Left forelimb (tissue), 1 donor: Measurements from ENCODE around the gene SLC16A6.
"Not testable (repeated sequence)": the region's sequence is repeated elsewhere in the genome, so short reads cannot be mapped to it uniquely, and the experiment has no call there.

ENCODE experiments used
- DNase-seq: peaks from one replicate; pipeline ENCODE4 v3.0.0-alpha.2; 2018; ENCODE audit warnings: low spot score

The SLC16A6 gene

GRCh38 chr17:68290955-68291835 lies at the start of gene SLC16A6, which contains the start of gene ARSG:
SLC16A6 (minus strand) TSS chr17:68291127; CDS start chr17:68278320, 12,807 bp downstream.
ARSG (plus strand) TSS chr17:68291495; CDS start chr17:68307494, 15,999 bp downstream.
- peak; percentile 81 for DNase-seq

- no peak for DNase-seq
Measured at GRCh38 chr17:68334393-68334792, 43.5 kb upstream of the SLC16A6 start.

- DNase-seq, result not testable (repeated sequence)
Measured at GRCh38 chr17:68331932-68332331, 41.0 kb upstream of the SLC16A6 start.

GRCh38 chr17:68329331-68329730 lies 38.4 kb upstream of the SLC16A6 start:
- DNase-seq, result no peak

GRCh38 chr17:68328676-68329075 lies 37.7 kb upstream of the SLC16A6 start:
- DNase-seq, result no peak

GRCh38 chr17:68327823-68328557 lies 37.1 kb upstream of the SLC16A6 start:
- no peak for DNase-seq

- no peak for DNase-seq
Measured at GRCh38 chr17:68326681-68327080, 35.8 kb upstream of the SLC16A6 start.

GRCh38 chr17:68325961-68326360 lies 35.0 kb upstream of the SLC16A6 start:
- no peak for DNase-seq

- no peak for DNase-seq
Measured at GRCh38 chr17:68324654-68325336, 33.9 kb upstream of the SLC16A6 start.

GRCh38 chr17:68324114-68324513 lies 33.2 kb upstream of the SLC16A6 start:
- no peak for DNase-seq

GRCh38 chr17:68322630-68323029 lies 31.7 kb upstream of the SLC16A6 start:
- no peak for DNase-seq

GRCh38 chr17:68321556-68321954 lies 30.6 kb upstream of the SLC16A6 start:
- no peak for DNase-seq

- DNase-seq, result no peak
Measured at GRCh38 chr17:68320943-68321555, 30.1 kb upstream of the SLC16A6 start.

GRCh38 chr17:68320311-68320865 lies 29.5 kb upstream of the SLC16A6 start:
- DNase-seq, result no peak

- no peak for DNase-seq
Measured at GRCh38 chr17:68319410-68320162, 28.7 kb upstream of the SLC16A6 start.

GRCh38 chr17:68318103-68318991 lies 27.4 kb upstream of the SLC16A6 start:
- DNase-seq, result no peak

- DNase-seq, result no peak
Measured at GRCh38 chr17:68317458-68317857, 26.5 kb upstream of the SLC16A6 start.

GRCh38 chr17:68315930-68316329 lies 25.0 kb upstream of the SLC16A6 start:
- no peak for DNase-seq

GRCh38 chr17:68314916-68315535 lies 24.1 kb upstream of the SLC16A6 start:
- DNase-seq, result no peak
